Spleen (tissue), 11 donors: ENCODE data around the gene BTNL9. TPM values are rescaled to one million over a fixed set of nuclear protein-coding genes. Genes with fewer than 3 reads are reported as not detected.

Source experiments
- DNase-seq: peaks from one replicate; pipeline ENCODE4 v3.0.0-alpha.2; 2020
- H3K27ac ChIP-seq, 8 donors: fragments of 200-600 bp; sonication (generic) in 7 of 8; 1 replicate in 4 of 8; 2 replicates in 4 of 8; pipeline versions ENCODE4 v1.5.0 to v1.8.0; 2016 to 2021; ENCODE audit warnings: inconsistent platforms in 4 of 8, mild to moderate bottlenecking in 4 of 8, moderate library complexity in 1 of 8
- H3K27me3 ChIP-seq, 7 donors: fragments of 200-600 bp; sonication (generic) in 6 of 7; replicated peaks in 1 of 7; 1 replicate in 4 of 7; 2 replicates in 3 of 7; pipeline versions ENCODE4 v1.5.0 to v1.8.0; 2016 to 2021; ENCODE audit warnings: inconsistent platforms in 3 of 7, mild to moderate bottlenecking in 1 of 7
- H3K36me3 ChIP-seq, 6 donors: fragments of 200-600 bp; sonication (generic) in 5 of 6; 1 replicate in 4 of 6; 2 replicates in 2 of 6; pipeline versions ENCODE4 v1.5.0 to v1.8.0; 2016 to 2021; ENCODE audit warnings: inconsistent platforms in 2 of 6
- H3K4me1 ChIP-seq, 6 donors: fragments of 200-600 bp; sonication (generic) in 5 of 6; 1 replicate in 3 of 6; 2 replicates in 3 of 6; pipeline versions ENCODE4 v1.5.0 to v1.8.0; 2016 to 2021; ENCODE audit warnings: inconsistent platforms in 3 of 6
- H3K4me3 ChIP-seq, 8 donors: fragments of 200-600 bp; sonication (generic) in 7 of 8; 1 replicate in 4 of 8; 2 replicates in 4 of 8; pipeline versions ENCODE4 v1.5.0 to v1.8.0; 2016 to 2021; ENCODE audit warnings: inconsistent platforms in 4 of 8, mild to moderate bottlenecking in 4 of 8, moderate library complexity in 2 of 8
- H3K9me3 ChIP-seq, 8 donors: fragments of 200-600 bp; sonication (generic) in 7 of 8; 1 replicate in 4 of 8; 2 replicates in 4 of 8; pipeline versions ENCODE4 v1.5.0 to v1.8.0; 2016 to 2021; ENCODE audit warnings: inconsistent platforms in 4 of 8
- POLR2A ChIP-seq, 3 donors: fragments of 450-650 bp; IDR thresholded peaks; one replicate each; pipeline ENCODE4 v1.5.1; 2017; ENCODE audit warnings: antibody characterized with exemption in 3 of 3, mild to moderate bottlenecking in 1 of 3
- POLR2AphosphoS5 ChIP-seq, 3 donors: sonication (generic); formaldehyde crosslinking; IDR thresholded peaks; one replicate each; pipeline ENCODE4 v1.5.1; 2017; ENCODE audit warnings: antibody characterized with exemption in 3 of 3
- WGBS, 5 donors: extraction: QIAGEN DNeasy Blood & Tissue Kit in 3 of 5; methylation state at CpG; one replicate each; pipeline versions ENCODE4 v1.1.5 to v1.1.7; 2013 to 2018; 5-methylcytosine and 5-hydroxymethylcytosine counted together
- intact Hi-C: fragments of 100-400 bp; cut with DNase I; formaldehyde crosslinking; loops from one replicate; pipeline ENCODE4 v1.15.0; 2023; ENCODE audit warnings: low total_unique reads
- polyA plus RNA-seq, 3 donors: library from polyadenylated mRNA; stranded (reverse); fragments of 200-250 nt; gene quantifications; one replicate each; pipeline ENCODE4 v1.2.1, GENCODE V29; 2013
- total RNA-seq, 7 donors: library from RNA; depleted of rRNA in 3 of 7; stranded (reverse); fragments of >200 nt in 3 of 7; fragmentation: NEBNext Ultra II Directional in 4 of 7; extraction: Animal tissue kit (Norgen Biotek cat#: 25700) in 4 of 7; gene quantifications; one replicate each; pipeline versions ENCODE4 v1.1.0 to v1.2.1, GENCODE V29; 2016 to 2021
- TF ChIP-seq, protein P1 (sequence below), 11 experiments: fragments of 200-600 bp in 7 of 11; fragments of 450-650 bp in 4 of 11; sonication (generic) in 4 of 11; IDR thresholded peaks in 8 of 11; conservative IDR thresholded peaks in 3 of 11; 1 replicate in 7 of 11; 2 replicates in 4 of 11; pipeline versions ENCODE4 v1.4.0 to v1.8.0; 2016 to 2021; ENCODE audit warnings: antibody characterized with exemption in 11 of 11, inconsistent platforms in 4 of 11, mild to moderate bottlenecking in 1 of 11
- donor health status: healthy with polysubstance abuse.
- donor health status: DM: no; HTN: no; CAD: no; lungs with moderate emphysema.
- donor health status: DM: no; HTN: no; CAD: no.
- donor health status: Bipolar disorder and iron deficiency.
- donor health status: healthy.
- donor health status: DM: no; HTN: no; CAD: no.
- donor health status: DM: yes; HTN: yes; CAD: no.

The BTNL9 gene
- total and polyA plus RNA-seq, 10 donors = 17.2 to 123 (median 85.7) TPM

DNA sequence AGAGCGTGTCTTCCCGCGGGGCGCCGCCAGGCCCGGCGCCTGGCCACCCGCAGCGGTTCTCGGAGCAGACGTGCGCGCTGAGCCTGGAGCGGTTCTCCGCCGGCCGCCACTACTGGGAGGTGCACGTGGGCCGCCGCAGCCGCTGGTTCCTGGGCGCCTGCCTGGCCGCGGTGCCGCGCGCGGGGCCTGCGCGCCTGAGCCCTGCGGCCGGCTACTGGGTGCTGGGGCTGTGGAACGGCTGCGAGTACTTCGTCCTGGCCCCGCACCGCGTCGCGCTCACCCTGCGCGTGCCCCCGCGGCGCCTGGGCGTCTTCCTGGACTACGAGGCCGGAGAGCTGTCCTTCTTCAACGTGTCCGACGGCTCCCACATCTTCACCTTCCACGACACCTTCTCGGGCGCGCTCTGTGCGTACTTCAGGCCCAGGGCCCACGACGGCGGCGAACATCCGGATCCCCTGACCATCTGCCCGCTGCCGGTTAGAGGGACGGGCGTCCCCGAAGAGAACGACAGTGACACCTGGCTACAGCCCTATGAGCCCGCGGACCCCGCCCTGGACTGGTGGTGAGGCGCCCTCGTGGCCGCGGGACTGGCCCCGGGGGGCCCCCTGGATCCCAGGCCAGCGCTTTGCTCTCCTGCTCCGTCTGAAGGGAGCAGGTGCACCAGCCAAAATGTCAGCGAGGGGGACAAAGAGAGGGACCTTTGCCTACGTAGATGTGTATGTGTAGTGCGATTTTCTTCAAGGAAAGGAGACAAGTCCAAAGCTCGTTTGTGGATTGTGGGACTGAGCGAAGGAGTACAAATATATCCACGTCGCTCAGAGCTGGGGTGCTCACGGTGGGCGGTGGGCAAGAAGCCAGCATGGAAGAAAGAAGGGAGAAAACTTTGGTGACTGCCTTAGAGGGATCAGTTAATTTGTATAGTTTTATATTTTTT, 19.5 kb downstream of the BTNL9 start:
- WGBS, 5 donors = 10 to 21% (median 13%) methylated on average over 33 to 86 of the region's 86 CpGs
- H3K4me1 ChIP-seq = peaks cover 0 to 45% (median 12%) of the 10 kb centered on the region in 6 donors
- H3K27ac ChIP-seq = peak overlapping the region in 7 of 8 donors; percentile 4 to 74 (median 67)
- H3K27me3 ChIP-seq = peaks cover 0 to 99% (median 22%) of the 10 kb centered on the region in 7 donors
- intact Hi-C loops = no loop called here
- DNase-seq = no peak
- peaks cover 0 to 8% (median 0%) of the 10 kb centered on the region in 6 donors for H3K36me3 ChIP-seq
- TF ChIP-seq, protein P1, sequence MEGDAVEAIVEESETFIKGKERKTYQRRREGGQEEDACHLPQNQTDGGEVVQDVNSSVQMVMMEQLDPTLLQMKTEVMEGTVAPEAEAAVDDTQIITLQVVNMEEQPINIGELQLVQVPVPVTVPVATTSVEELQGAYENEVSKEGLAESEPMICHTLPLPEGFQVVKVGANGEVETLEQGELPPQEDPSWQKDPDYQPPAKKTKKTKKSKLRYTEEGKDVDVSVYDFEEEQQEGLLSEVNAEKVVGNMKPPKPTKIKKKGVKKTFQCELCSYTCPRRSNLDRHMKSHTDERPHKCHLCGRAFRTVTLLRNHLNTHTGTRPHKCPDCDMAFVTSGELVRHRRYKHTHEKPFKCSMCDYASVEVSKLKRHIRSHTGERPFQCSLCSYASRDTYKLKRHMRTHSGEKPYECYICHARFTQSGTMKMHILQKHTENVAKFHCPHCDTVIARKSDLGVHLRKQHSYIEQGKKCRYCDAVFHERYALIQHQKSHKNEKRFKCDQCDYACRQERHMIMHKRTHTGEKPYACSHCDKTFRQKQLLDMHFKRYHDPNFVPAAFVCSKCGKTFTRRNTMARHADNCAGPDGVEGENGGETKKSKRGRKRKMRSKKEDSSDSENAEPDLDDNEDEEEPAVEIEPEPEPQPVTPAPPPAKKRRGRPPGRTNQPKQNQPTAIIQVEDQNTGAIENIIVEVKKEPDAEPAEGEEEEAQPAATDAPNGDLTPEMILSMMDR (IDR thresholded peaks at IDR 0.05 in 8 of 11, conservative IDR thresholded peaks at IDR 0.05 in 3 of 11) = no peak
- TF ChIP-seq POLR2AphosphoS5 (IDR thresholded peaks at IDR 0.05) = peak in 2 of 3 donors; percentile 51 to 55
- H3K9me3 ChIP-seq = no peaks in the 10 kb centered on the region
- H3K4me3 ChIP-seq = peak overlapping the region in 5 of 8 donors; percentile 9 to 53 (median 21)

DNA sequence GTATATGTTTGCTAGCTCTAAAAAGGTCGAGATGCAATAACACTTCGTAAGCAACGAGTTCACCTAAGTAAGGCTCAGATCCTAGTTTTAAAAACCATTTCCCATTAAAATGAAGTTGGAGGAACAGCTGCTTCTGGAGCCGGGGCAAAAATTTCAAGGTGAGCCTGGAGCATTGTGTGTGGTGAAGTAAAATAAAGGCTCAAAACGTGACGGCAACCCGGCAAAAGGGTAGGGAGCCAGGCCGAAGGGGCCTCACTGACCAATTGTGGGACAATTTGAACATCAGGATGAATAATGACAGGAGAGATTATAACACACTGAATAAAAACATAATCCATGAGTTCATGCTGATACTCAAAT, 20.1 kb downstream of the BTNL9 start:
- intact Hi-C loops = no loop called here
- TF ChIP-seq, protein P1 (IDR thresholded peaks at IDR 0.05 in 8 of 11, conservative IDR thresholded peaks at IDR 0.05 in 3 of 11) = no peak
- TF ChIP-seq POLR2A (IDR thresholded peaks at IDR 0.05) (no peak), POLR2AphosphoS5 (IDR thresholded peaks at IDR 0.05) (no peak)

DNA sequence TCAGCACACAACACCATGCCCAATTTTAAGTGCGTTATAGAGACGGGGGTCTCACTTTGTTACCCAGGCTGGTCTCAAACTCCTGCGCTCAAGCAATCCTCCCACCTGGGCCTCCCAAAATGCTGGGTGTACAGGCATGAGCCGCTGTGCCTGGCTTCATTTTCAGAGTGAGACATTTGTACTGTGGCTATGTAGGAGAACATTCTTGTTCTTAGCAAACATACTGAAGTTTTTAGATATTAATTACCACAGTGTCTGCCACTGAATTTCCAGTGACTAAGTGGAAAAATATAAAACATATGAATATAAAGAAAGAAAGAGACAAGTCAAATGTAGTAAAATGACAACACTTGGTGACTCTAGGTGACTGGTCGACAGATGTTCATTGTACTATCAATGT, 20.9 kb downstream of the BTNL9 start:
- DNase-seq = no peak
- TF ChIP-seq, protein P1 (IDR thresholded peaks at IDR 0.05 in 8 of 11, conservative IDR thresholded peaks at IDR 0.05 in 3 of 11) = no peak
- no peak for TF ChIP-seq POLR2AphosphoS5 (IDR thresholded peaks at IDR 0.05)
- TF ChIP-seq POLR2A (IDR thresholded peaks at IDR 0.05) = no peak
- Histone ChIP-seq H3K27ac (no peak overlapping the region), H3K27me3 (peaks cover 0 to 97% (median 28%) of the 10 kb centered on the region in 7 donors), H3K36me3 (peaks cover 0 to 8% (median 0%) of the 10 kb centered on the region in 6 donors), H3K4me1 (peaks cover 0 to 34% (median 11%) of the 10 kb centered on the region in 6 donors), H3K9me3 (no peaks in the 10 kb centered on the region), H3K4me3 (no peak overlapping the region)
- 85 to 92% (median 89%) methylated on average over 5 of the region's 5 CpGs for WGBS, 5 donors
- intact Hi-C loops = no loop called here

More for the DNA sequence above, 20.1 kb downstream of the BTNL9 start:
- Histone ChIP-seq H3K27ac (no peak overlapping the region), H3K27me3 (peaks cover 0 to 97% (median 27%) of the 10 kb centered on the region in 7 donors), H3K4me1 (peaks cover 0 to 38% (median 12%) of the 10 kb centered on the region in 6 donors), H3K36me3 (peaks cover 0 to 8% (median 0%) of the 10 kb centered on the region in 6 donors), H3K4me3 (no peak overlapping the region), H3K9me3 (no peaks in the 10 kb centered on the region)
- no peak for DNase-seq
- 76 to 83% (median 82%) methylated on average over 8 of the region's 8 CpGs for WGBS, 5 donors

DNA sequence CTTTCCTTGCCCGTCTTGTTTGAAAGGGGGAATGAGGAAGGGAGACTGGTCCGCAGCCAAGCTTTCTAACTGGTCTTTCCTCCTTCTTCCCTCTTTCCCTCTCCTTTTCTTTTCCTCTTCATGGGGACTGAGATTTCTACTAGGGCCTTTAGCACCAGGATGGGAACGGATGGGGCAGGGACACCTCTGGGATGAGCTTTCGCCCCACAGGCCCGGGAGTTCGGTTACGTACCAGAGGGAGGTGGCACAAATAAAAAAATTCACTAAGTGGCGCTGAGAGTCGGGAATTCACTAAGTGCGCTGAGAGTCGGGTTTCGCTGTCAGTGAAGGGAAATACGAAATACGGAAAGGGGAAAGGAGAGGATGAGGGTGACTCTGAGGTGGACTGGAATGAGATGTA, 21.6 kb downstream of the BTNL9 start:
- intact Hi-C loops = no loop called here
- Histone ChIP-seq H3K36me3 (peaks cover 0 to 5% (median 0%) of the 10 kb centered on the region in 6 donors), H3K27me3 (peaks cover 0 to 97% (median 28%) of the 10 kb centered on the region in 7 donors)

More for the DNA sequence above, 21.6 kb downstream of the BTNL9 start:
- no peak overlapping the region for H3K4me3 ChIP-seq
- H3K27ac ChIP-seq = no peak overlapping the region
- H3K9me3 ChIP-seq = no peaks in the 10 kb centered on the region
- WGBS, 5 donors = 58 to 75% (median 71%) methylated on average over 14 of the region's 14 CpGs
- H3K4me1 ChIP-seq = peaks cover 0 to 29% (median 10%) of the 10 kb centered on the region in 6 donors
- TF ChIP-seq POLR2A (IDR thresholded peaks at IDR 0.05) (no peak), POLR2AphosphoS5 (IDR thresholded peaks at IDR 0.05) (no peak)
- TF ChIP-seq, protein P1 (IDR thresholded peaks at IDR 0.05 in 8 of 11, conservative IDR thresholded peaks at IDR 0.05 in 3 of 11) = no peak
- DNase-seq = no peak
